ENCODE measurements around the gene LPIN1.

The LPIN1 gene

GRCh38 chr2:11746376-11746806, at the start of gene LPIN1:
LPIN1 (plus strand) TSS chr2:11746632; CDS start chr2:11765542, 18,910 bp downstream.
- DNase-seq: peak; percentile 69

- DNase-seq: no peak
These were observed 49.7 kb upstream of the LPIN1 start for GRCh38 chr2:11696736-11697102.

- no peak for DNase-seq
These were observed 49.1 kb upstream of the LPIN1 start for GRCh38 chr2:11697103-11697871.

- DNase-seq: no peak
These were observed 48.2 kb upstream of the LPIN1 start for GRCh38 chr2:11698009-11698922.

GRCh38 chr2:11699686-11700670, 46.5 kb upstream of the LPIN1 start:
- DNase-seq: no peak

- peak; percentile 15 for DNase-seq
These were observed 45.2 kb upstream of the LPIN1 start for GRCh38 chr2:11701206-11701605.

- DNase-seq: no peak
These were observed 44.6 kb upstream of the LPIN1 start for GRCh38 chr2:11701751-11702301.

- DNase-seq: no peak
These were observed 43.5 kb upstream of the LPIN1 start for GRCh38 chr2:11702946-11703345.

GRCh38 chr2:11703700-11704099, 42.7 kb upstream of the LPIN1 start:
- no peak for DNase-seq

- DNase-seq: no peak
These were observed 41.4 kb upstream of the LPIN1 start for GRCh38 chr2:11705063-11705462.

- DNase-seq: no peak
These were observed 40.7 kb upstream of the LPIN1 start for GRCh38 chr2:11705711-11706110.

- DNase-seq: no peak
These were observed 38.3 kb upstream of the LPIN1 start for GRCh38 chr2:11708106-11708505.

- no peak for DNase-seq
These were observed 37.1 kb upstream of the LPIN1 start for GRCh38 chr2:11709293-11709692.

GRCh38 chr2:11710210-11710609, 36.2 kb upstream of the LPIN1 start:
- no peak for DNase-seq

GRCh38 chr2:11710632-11711353, 35.6 kb upstream of the LPIN1 start:
- no peak for DNase-seq

- no peak for DNase-seq
These were observed 35.1 kb upstream of the LPIN1 start for GRCh38 chr2:11711354-11711716.

- no peak for DNase-seq
These were observed 34.7 kb upstream of the LPIN1 start for GRCh38 chr2:11711751-11712150.

GRCh38 chr2:11712866-11713265, 33.6 kb upstream of the LPIN1 start:
- DNase-seq: no peak

GRCh38 chr2:11713815-11714214, 32.6 kb upstream of the LPIN1 start:
- DNase-seq: no peak

GRCh38 chr2:11715987-11716652, 30.3 kb upstream of the LPIN1 start:
- no peak for DNase-seq

GRCh38 chr2:11716689-11717321, 29.6 kb upstream of the LPIN1 start:
- DNase-seq: no peak
